HG02840 (cell line): ENCODE measurements around the gene ELAVL1.
"Not testable (repeated sequence)": the region's sequence is repeated elsewhere in the genome, so short reads cannot be mapped to it uniquely, and the experiment has no call there.

ENCODE experiments used
- ATAC-seq: cut with Tn5 transposase; IDR thresholded peaks from one replicate; pipeline ENCODE4 v1.9.1; 2021; ENCODE audit warnings: mild to moderate bottlenecking, moderate library complexity, moderate number of reproducible peaks; ENCODE audit not compliant: unreplicated experiment, low FRiP score

Gene ELAVL1

GRCh38 chr19:7943444-7944176, 61.8 kb downstream of the ELAVL1 start, which contains the start of gene TIMM44:
TSS of gene TIMM44 (minus strand) at chr19:7943666. CDS start at chr19:7943651, 15 bp downstream.
- ATAC-seq = peak; percentile 93

GRCh38 chr19:7942981-7943443, 62.4 kb downstream of the ELAVL1 start:
- ATAC-seq = peak; percentile 3

GRCh38 chr19:7941895-7942596, 63.4 kb downstream of the ELAVL1 start:
- ATAC-seq = no peak

- no peak for ATAC-seq
Measured at GRCh38 chr19:7940841-7941240, 64.6 kb downstream of the ELAVL1 start.

GRCh38 chr19:7934766-7935165, 70.7 kb downstream of the ELAVL1 start:
- no peak for ATAC-seq

- ATAC-seq = no peak
Measured at GRCh38 chr19:7933828-7934725, 71.4 kb downstream of the ELAVL1 start.

GRCh38 chr19:7933411-7933810, 72.0 kb downstream of the ELAVL1 start:
- ATAC-seq = no peak

- ATAC-seq = no peak
Measured at GRCh38 chr19:7932930-7933300, 72.5 kb downstream of the ELAVL1 start.

- no peak for ATAC-seq
Measured at GRCh38 chr19:7932276-7932929, 73.0 kb downstream of the ELAVL1 start.

- ATAC-seq = no peak
Measured at GRCh38 chr19:7931221-7932061, 74.0 kb downstream of the ELAVL1 start.

GRCh38 chr19:7930765-7931164, 74.7 kb downstream of the ELAVL1 start:
- no peak for ATAC-seq

- ATAC-seq = not testable (repeated sequence)
Measured at GRCh38 chr19:7930030-7930429, 75.4 kb downstream of the ELAVL1 start.

- no peak for ATAC-seq
Measured at GRCh38 chr19:7928741-7929701, 76.4 kb downstream of the ELAVL1 start.

- no peak for ATAC-seq
Measured at GRCh38 chr19:7928334-7928706, 77.1 kb downstream of the ELAVL1 start.

GRCh38 chr19:7927605-7928333, 77.7 kb downstream of the ELAVL1 start:
- ATAC-seq = no peak

- ATAC-seq = no peak
Measured at GRCh38 chr19:7926727-7927604, 78.5 kb downstream of the ELAVL1 start.
